Esophagus muscularis mucosa (tissue), 4 donors: ENCODE data around the gene RBP7. TPM values are rescaled to one million over a fixed set of nuclear protein-coding genes. Genes with fewer than 3 reads are reported as not detected.
A peak's percentile ranks its signal among the peaks of the same experiment; 100 is the strongest.

Experiments used
- DNase-seq: peaks from one replicate; pipeline ENCODE4 v3.0.0-alpha.2; 2017; ENCODE audit errors: extremely low spot score
- H3K27ac ChIP-seq, 4 donors: fragments of 200-600 bp; sonication (generic); replicated peaks in 1 of 4; 1 replicate in 3 of 4; 2 replicates in 1 of 4; pipeline ENCODE4 v1.5.1; 2016 to 2019; ENCODE audit warnings: mild to moderate bottlenecking in 1 of 4
- H3K27me3 ChIP-seq, 4 donors: fragments of 200-600 bp; sonication (generic); one replicate each; pipeline versions ENCODE4 v1.5.1 to v1.6.0; 2016 to 2019
- H3K36me3 ChIP-seq, 4 donors: fragments of 200-600 bp; sonication (generic); one replicate each; pipeline ENCODE4 v1.5.1; 2016 to 2019
- H3K4me1 ChIP-seq, 4 donors: fragments of 200-600 bp; sonication (generic); one replicate each; pipeline ENCODE4 v1.5.1; 2016 to 2019
- H3K4me3 ChIP-seq, 4 donors: fragments of 200-600 bp; sonication (generic); 1 replicate in 2 of 4; 2 replicates in 2 of 4; pipeline ENCODE4 v1.5.1; 2016 to 2019; ENCODE audit warnings: mild to moderate bottlenecking in 4 of 4, moderate library complexity in 1 of 4
- H3K9me3 ChIP-seq, 4 donors: fragments of 200-600 bp; sonication (generic); 1 replicate in 3 of 4; 2 replicates in 1 of 4; pipeline ENCODE4 v1.5.1; 2016 to 2019
- EP300 ChIP-seq: sonication (generic); formaldehyde crosslinking; IDR thresholded peaks from one replicate; pipeline ENCODE4 v1.6.1; 2017; ENCODE audit warnings: antibody characterized with exemption
- POLR2A ChIP-seq: fragments of 450-650 bp; IDR thresholded peaks from one replicate; pipeline ENCODE4 v1.6.1; 2017; ENCODE audit warnings: antibody characterized with exemption, moderate library complexity, mild to moderate bottlenecking, low read depth
- POLR2AphosphoS5 ChIP-seq, 2 donors: sonication (generic); formaldehyde crosslinking; IDR thresholded peaks; one replicate each; pipeline ENCODE4 v1.6.1; 2017; ENCODE audit warnings: antibody characterized with exemption in 2 of 2
- WGBS: methylation state at CpG from one replicate; pipeline ENCODE4 v1.1.5; 2018; 5-methylcytosine and 5-hydroxymethylcytosine counted together
- intact Hi-C: fragments of 100-400 bp; cut with DNase I; formaldehyde crosslinking; loops from one replicate; pipeline ENCODE4 v1.15.1; 2023
- small RNA-seq, 3 donors: library from RNA; depleted of rRNA; stranded (forward); fragments of <200 nt; gene quantifications; one replicate each; pipeline ENCODE3, GENCODE V24; 2016
- total RNA-seq, 4 donors: library from RNA; depleted of rRNA; stranded (reverse); fragments of >200 nt; gene quantifications; one replicate each; pipeline versions ENCODE4 v1.1.0 to v1.2.1, GENCODE V29; 2016
- TF ChIP-seq, protein P1 (sequence below), 3 experiments: fragments of 200-600 bp in 2 of 3; fragments of 450-650 bp in 1 of 3; sonication (generic) in 2 of 3; IDR thresholded peaks; one replicate each; pipeline ENCODE4 v1.5.1; 2017 to 2019; ENCODE audit warnings: antibody characterized with exemption in 3 of 3, mild to moderate bottlenecking in 2 of 3, moderate library complexity in 1 of 3

RBP7 gene
- total RNA-seq, 4 donors from 2014 or later = 5.4 to 30.2 (median 18.1) TPM

DNA sequence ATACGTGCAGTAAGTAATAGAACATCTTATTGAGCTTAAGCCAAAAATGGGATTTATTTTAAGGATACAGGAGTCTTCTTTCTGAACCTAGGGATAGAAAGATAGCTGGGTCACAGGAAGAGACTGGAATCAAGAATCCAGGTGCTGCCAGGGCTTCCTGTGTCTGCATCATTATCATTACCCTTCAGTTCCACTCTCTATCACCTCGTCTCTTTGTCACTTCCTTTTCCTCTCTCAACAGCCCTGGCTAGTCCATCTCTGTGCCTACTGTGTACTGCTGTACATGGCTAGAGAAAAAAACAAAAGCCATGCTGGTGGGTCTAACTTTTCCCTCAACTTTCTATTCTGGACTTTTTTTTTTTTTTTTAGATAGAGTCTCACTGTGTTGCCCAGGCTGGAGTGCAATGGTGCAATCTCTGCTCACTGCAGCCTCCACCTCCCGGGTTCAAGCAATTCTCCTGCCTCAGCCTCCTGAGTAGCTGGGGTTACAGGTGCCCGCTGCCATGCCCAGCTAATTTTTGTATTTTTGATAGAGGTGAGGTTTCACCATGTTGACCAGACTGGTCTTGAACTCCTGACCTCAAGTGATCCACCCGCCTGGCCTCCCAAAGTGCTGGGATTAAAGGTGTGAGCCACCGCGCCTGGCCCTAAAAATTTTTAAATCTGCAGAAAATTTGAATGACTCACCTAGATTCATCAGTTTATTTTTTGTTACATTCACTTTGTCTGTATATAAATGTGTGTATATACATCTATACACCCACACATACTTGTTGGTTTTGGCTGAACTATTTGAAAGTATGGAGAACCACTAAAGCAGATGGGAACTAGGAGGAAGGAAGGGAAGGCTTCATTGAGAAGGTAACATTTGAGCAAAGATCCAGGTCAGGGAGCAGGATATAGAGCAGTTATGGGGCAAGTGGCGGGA is 67.7 kb downstream of the RBP7 start:
- peaks cover 42 to 73% (median 67%) of the 10 kb centered on the region in 4 donors for H3K4me1 ChIP-seq
- TF ChIP-seq, protein P1, sequence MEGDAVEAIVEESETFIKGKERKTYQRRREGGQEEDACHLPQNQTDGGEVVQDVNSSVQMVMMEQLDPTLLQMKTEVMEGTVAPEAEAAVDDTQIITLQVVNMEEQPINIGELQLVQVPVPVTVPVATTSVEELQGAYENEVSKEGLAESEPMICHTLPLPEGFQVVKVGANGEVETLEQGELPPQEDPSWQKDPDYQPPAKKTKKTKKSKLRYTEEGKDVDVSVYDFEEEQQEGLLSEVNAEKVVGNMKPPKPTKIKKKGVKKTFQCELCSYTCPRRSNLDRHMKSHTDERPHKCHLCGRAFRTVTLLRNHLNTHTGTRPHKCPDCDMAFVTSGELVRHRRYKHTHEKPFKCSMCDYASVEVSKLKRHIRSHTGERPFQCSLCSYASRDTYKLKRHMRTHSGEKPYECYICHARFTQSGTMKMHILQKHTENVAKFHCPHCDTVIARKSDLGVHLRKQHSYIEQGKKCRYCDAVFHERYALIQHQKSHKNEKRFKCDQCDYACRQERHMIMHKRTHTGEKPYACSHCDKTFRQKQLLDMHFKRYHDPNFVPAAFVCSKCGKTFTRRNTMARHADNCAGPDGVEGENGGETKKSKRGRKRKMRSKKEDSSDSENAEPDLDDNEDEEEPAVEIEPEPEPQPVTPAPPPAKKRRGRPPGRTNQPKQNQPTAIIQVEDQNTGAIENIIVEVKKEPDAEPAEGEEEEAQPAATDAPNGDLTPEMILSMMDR (IDR thresholded peaks at IDR 0.05) = no peak
- TF ChIP-seq POLR2A = no peak
- TF ChIP-seq POLR2AphosphoS5 (IDR thresholded peaks at IDR 0.05) = no peak
- TF ChIP-seq EP300 = no peak
- no peak for DNase-seq
- H3K9me3 ChIP-seq = no peaks in the 10 kb centered on the region
- H3K27me3 ChIP-seq = no peaks in the 10 kb centered on the region
- 86% methylated on average over 8 of the region's 8 CpGs for WGBS
- H3K27ac ChIP-seq = peak overlapping the region; percentile 5 to 87 (median 24)
- no peak overlapping the region for H3K4me3 ChIP-seq
- intact Hi-C loops = loop anchor here (10.0 kb wide), 1 partner anchor 60 kb away; no protein-coding TSS in a partner anchor
- H3K36me3 ChIP-seq = no peaks in the 10 kb centered on the region

DNA sequence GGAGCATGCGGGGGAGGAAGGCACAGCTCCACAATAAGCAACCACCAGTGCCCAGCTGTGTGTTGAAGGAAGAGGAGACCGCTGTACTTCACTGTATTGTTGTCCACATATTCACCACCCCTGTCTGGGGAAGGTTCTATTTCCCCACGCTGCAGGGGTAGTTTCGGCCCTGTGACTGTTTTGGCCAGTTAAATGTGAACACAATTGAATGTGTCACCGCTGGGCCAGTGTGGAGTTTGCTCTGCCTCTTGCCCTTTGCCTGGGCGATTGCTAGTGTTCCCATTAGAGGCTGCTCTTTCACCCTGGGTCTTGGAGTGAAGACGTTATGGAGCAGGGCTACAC is 68.3 kb downstream of the RBP7 start:
- Histone ChIP-seq H3K27me3 (no peaks in the 10 kb centered on the region), H3K36me3 (no peaks in the 10 kb centered on the region), H3K4me1 (peaks cover 38 to 71% (median 67%) of the 10 kb centered on the region in 4 donors), H3K9me3 (no peaks in the 10 kb centered on the region), H3K27ac (peak overlapping the region; percentile 5 to 87 (median 24)), H3K4me3 (no peak overlapping the region)
- WGBS = 66% methylated on average over 7 of the region's 7 CpGs
- no peak for TF ChIP-seq POLR2A
- no peak for TF ChIP-seq POLR2AphosphoS5 (IDR thresholded peaks at IDR 0.05)
- TF ChIP-seq, protein P1 (IDR thresholded peaks at IDR 0.05) = no peak
- TF ChIP-seq EP300 = no peak
- intact Hi-C loops = loop anchor here (10.0 kb wide), 1 partner anchor 59 kb away; no protein-coding TSS in a partner anchor
- no peak for DNase-seq

Small RNA genes lying within 50 kb of the gene (small RNA-seq; reads per million reads assigned to genes)
- 0 reads per million in 3 donors for gene MIR5697

Other genes with a start within 250 kb of the RBP7 start
- gene CLSTN1, start 173.3 kb upstream of the RBP7 start, total RNA-seq = 100 to 1,000 TPM in 1 of 4 donors, 10 to 100 TPM in 3; 47.1 to 109 (median 72.3) TPM
- 10 to 100 TPM; 17.0 to 27.2 (median 23.4) TPM for gene CTNNBIP1, start 87.0 kb upstream of the RBP7 start, total RNA-seq
- 10 to 100 TPM; 25.4 to 30.6 (median 27.7) TPM for gene LZIC, start 53.8 kb upstream of the RBP7 start, total RNA-seq
- 1 to 10 TPM; 5.0 to 9.8 (median 7.4) TPM for gene NMNAT1, start 53.8 kb upstream of the RBP7 start, total RNA-seq
- 100 to 1,000 TPM in 2 of 4 donors, 10 to 100 TPM in 2; 58.6 to 110 (median 85.5) TPM for gene UBE4B, start 35.7 kb downstream of the RBP7 start, total RNA-seq
- 10 to 100 TPM; 53.0 to 78.2 (median 64.8) TPM for gene KIF1B, start 213.3 kb downstream of the RBP7 start, total RNA-seq